Measurements from ENCODE around the gene EIF4EBP2.

Gene EIF4EBP2

GRCh38 chr10:70459774-70460490 lies 56.0 kb downstream of the EIF4EBP2 start:
- DNase-seq (ENCODE audit: low read depth in 3 of 3): no peak

GRCh38 chr10:70461397-70462348 lies 57.7 kb downstream of the EIF4EBP2 start:
- peak in 1 of 3 donors; percentile 16 for DNase-seq (ENCODE audit: low read depth in 3 of 3)

GRCh38 chr10:70462349-70462984 lies 58.5 kb downstream of the EIF4EBP2 start:
- no peak for DNase-seq (ENCODE audit: low read depth in 3 of 3)

DNA sequence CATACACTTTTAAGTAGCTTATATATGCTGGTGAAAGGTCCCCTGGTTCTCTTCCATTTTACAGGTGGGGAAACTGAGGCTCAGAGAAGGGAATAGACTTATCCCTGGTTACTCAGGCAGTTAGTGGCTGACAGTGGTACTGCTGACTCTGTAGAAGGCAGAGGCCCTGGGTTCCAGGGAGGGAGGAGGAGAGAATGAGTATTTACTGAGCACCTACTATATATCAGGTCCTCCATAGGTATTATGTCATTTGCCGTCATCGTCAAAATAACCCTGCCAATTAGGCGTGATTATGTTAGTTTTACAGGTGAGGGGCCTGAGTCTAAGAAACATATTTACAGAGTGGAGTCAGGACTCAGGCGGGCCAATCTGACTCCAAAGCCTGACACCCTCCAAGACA lies 61.3 kb downstream of the EIF4EBP2 start:
- DNase-seq (ENCODE audit: low read depth in 3 of 3): no peak

DNA sequence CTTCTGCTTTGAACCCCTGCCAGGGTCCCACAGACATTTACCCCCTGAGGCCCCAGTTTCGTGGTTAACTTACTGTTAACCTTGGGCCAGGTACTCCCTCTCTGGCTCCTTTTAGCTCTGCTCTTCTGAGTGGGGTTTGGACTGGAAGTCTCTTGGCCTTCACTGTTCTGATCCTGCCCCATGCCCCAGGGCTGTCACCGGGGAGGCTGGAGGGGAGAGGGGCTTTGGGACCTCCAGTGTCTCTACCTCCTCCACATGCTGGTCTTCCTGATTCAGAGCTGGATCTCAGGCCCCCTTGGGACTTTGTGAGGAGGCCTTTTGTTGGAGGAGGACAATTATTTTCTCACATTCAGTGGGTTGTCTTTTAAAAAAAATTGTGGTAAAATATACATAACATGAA lies 61.9 kb downstream of the EIF4EBP2 start:
- DNase-seq (ENCODE audit: low read depth in 3 of 3): no peak

- DNase-seq (ENCODE audit: low read depth in 3 of 3): no peak
These were observed 63.0 kb downstream of the EIF4EBP2 start for GRCh38 chr10:70466951-70467350.

DNA sequence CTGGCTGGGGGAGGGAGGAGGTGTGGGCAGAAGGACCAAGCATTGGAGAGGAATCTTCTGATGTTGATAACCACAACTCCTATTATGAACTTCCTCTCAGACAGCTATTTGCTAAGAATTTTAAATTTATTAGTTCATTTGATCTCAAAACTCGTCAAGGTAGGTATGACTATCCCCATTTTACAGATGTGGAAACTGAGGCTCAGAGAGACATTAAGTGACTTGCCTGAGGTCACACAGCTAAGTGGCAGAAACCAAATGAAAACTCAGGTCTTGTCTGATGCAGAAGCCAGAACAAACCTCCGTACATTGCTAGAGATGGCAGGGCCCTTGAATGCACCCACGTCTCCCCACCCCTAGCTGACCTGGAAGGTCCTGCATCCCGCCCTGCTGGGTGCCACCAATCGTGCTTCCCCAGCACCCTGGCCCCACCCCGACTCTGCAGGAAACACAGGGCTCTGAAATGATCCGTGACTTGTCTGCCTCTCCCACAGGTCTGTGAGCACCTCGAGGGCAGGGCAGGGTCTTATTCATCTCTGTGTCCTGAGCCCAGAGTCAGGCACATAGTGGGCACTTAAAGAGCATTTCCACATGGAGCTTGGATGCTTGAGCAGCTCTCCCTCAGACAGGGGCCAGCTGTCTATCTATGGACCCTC lies 69.0 kb downstream of the EIF4EBP2 start:
- no peak for DNase-seq (ENCODE audit: low read depth in 3 of 3)

GRCh38 chr10:70474780-70475179 lies 70.8 kb downstream of the EIF4EBP2 start:
- DNase-seq (ENCODE audit: low read depth in 3 of 3): no peak

DNA sequence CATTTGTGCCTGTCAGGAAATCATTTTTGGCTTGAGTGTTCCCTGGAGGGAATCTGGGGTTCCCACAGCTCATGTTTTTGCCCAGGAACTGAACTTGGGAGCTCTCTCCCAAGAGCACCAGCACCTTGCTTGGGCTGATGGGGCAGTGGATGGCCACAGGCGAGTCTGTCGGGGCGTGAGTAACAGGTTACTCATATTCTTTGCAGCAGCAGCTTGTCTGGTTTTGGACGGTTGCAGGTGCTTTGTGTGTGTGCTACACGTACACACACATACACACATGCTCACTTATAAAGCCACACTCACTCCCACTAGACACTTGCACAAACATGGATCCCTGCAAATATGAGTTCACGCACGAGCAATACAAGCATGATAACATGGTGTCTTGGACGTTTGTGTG lies 71.7 kb downstream of the EIF4EBP2 start:
- peak in 1 of 3 donors; percentile 8 for DNase-seq (ENCODE audit: low read depth in 3 of 3)

DNA sequence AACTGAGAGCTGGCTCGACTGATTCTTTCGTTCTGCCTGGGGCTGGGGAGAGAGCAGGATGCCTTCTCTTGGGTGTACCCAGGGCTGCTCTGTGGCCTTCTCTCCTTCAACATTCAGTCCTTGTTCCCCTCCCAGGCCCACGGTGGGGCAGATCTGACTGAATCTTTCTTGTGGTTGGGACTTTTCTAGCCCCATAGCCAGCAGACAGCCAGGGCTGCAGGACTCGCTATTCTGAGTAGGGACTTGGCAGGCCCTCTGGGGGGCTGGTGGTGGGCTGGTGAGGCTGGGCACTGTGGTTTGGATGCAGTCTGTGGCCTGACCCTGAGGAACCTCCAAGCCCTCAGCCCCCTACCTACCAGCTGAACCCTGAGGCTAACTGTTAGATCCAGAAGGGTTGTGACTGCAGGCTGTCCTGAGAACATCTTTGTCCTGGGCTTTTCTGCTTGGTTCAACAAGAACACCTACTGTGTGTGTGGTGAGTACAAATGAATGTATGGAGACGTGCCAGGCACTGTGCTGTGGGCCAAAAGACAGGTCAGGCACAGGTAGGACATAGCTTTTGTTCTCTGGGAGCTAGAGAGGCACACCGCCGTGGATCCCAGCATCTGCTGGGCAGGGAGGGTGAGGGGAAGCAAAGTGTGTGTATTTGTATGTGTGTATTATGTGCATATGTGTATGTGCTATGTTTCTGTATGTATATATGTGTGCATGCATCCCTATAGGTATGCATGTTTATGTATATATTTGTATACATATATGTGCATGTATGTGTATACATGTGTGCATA lies 72.5 kb downstream of the EIF4EBP2 start:
- DNase-seq (ENCODE audit: low read depth in 3 of 3): no peak

DNA sequence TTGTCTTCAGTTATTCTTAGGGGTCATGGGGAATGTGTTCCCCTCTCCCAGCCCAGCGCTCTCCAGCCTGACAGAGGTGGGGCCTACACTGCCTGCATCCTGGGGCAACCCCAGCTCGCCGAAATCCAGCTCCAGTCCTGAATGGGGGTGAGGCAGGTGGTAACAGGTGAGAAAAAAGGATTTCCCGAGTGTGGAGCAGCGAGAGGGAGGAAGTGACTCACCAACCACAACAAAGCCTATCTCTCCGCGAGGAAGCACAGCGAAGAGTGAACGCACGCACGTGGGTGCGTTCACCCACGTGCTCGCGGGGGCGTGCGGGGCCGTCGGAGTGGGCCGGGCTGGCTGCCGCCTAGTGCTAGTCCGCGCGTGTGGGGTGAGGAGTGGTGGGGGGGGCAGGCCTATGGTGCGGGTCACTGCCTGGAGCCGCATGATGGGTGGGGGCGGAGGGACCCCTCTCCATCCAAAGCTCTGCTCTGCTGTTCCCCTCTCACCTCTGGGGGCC lies 73.8 kb downstream of the EIF4EBP2 start:
- DNase-seq (ENCODE audit: low read depth in 3 of 3): peak; percentile 41 to 64 (median 61)
